K562 (cell line): ENCODE data around the gene BLOC1S3. TPM values are rescaled to one million over a fixed set of nuclear protein-coding genes. Genes with fewer than 3 reads are reported as not detected.

ENCODE experiments used
- GTF2A2 ChIP-seq: IDR thresholded peaks from 2 replicates; pipeline ENCODE4 v1.6.1; 2016; ENCODE audit warnings: mild to moderate bottlenecking, missing genetic modification characterization, missing compliant biosample characterization
- HNRNPLL ChIP-seq: fragments of 200-400 bp; formaldehyde crosslinking; IDR thresholded peaks from 2 replicates; pipeline ENCODE4 v1.6.1; 2017; ENCODE audit warnings: low read length, low read depth, mild to moderate bottlenecking; ENCODE audit not compliant: poor library complexity, severe bottlenecking
- KDM4B ChIP-seq, 2 experiments: fragments of 450-650 bp in 1 of 2; sonication (generic) in 1 of 2; IDR thresholded peaks; 2 replicates each; pipeline ENCODE4 v1.6.1; 2016 to 2017; ENCODE audit warnings: borderline replicate concordance in 2 of 2, antibody characterized with exemption in 1 of 2, low read depth in 1 of 2, mild to moderate bottlenecking in 1 of 2
- L3MBTL2 ChIP-seq: fragments of 450-650 bp; IDR thresholded peaks from 2 replicates; pipeline ENCODE4 v1.6.1; 2016; ENCODE audit warnings: mild to moderate bottlenecking, moderate library complexity
- MYNN ChIP-seq, 2 experiments: sonication (generic); formaldehyde crosslinking in 1 of 2; IDR thresholded peaks; 2 replicates each; pipeline versions ENCODE4 v1.5.0 to v1.6.1; 2016 to 2020; ENCODE audit warnings: antibody characterized with exemption in 1 of 2, missing genetic modification reagents in 1 of 2
- NBN ChIP-seq: fragments of 450-650 bp; IDR thresholded peaks from 2 replicates; pipeline ENCODE4 v1.6.1; 2016; ENCODE audit warnings: low read depth, mild to moderate bottlenecking
- PHB ChIP-seq: fragments of 250-450 bp; sonication (Bioruptor Pico); IDR thresholded peaks from 2 replicates; pipeline ENCODE4 v1.5.0; 2021
- POLR3A ChIP-seq: IDR thresholded peaks from 2 replicates; pipeline ENCODE4 v1.6.1; 2011; ENCODE audit warnings: borderline replicate concordance, mild to moderate bottlenecking, moderate library complexity; ENCODE audit not compliant: insufficient read length, insufficient read depth; ENCODE audit errors: extremely low read depth
- SAFB2 ChIP-seq: fragments of 200-400 bp; formaldehyde crosslinking; IDR thresholded peaks from 2 replicates; pipeline ENCODE4 v1.6.1; 2018; ENCODE audit warnings: borderline replicate concordance, low read length, low read depth, moderate library complexity; ENCODE audit not compliant: severe bottlenecking
- SNIP1 ChIP-seq: fragments of 450-650 bp; IDR thresholded peaks from 2 replicates; pipeline ENCODE4 v1.7.1; 2017; ENCODE audit warnings: low read depth, mild to moderate bottlenecking
- STAT5B ChIP-seq: fragments of 250-450 bp; sonication (Bioruptor Pico); IDR thresholded peaks from 2 replicates; pipeline ENCODE4 v1.8.0; 2021; ENCODE audit warnings: mild to moderate bottlenecking, inconsistent platforms
- TAL1 ChIP-seq: fragments of 450-650 bp; IDR thresholded peaks from 2 replicates; pipeline ENCODE4 v1.6.1; 2016; ENCODE audit warnings: mild to moderate bottlenecking
- TARDBP ChIP-seq: fragments of 450-650 bp; IDR thresholded peaks from 2 replicates; pipeline ENCODE4 v1.6.1; 2016
- XRCC5 ChIP-seq: fragments of 200-400 bp; formaldehyde crosslinking; IDR thresholded peaks from 2 replicates; pipeline ENCODE4 v1.6.1; 2017; ENCODE audit warnings: low read depth, mild to moderate bottlenecking, low read length
- YY1 ChIP-seq, 3 experiments: IDR thresholded peaks; 2 replicates each; pipeline ENCODE4 v1.6.1; 2011; ENCODE audit warnings: low read length in 2 of 3, mild to moderate bottlenecking in 2 of 3, moderate library complexity in 2 of 3, borderline replicate concordance in 1 of 3, control low read depth in 1 of 3, low read depth in 1 of 3; ENCODE audit not compliant: insufficient read depth in 3 of 3, insufficient replicate concordance in 2 of 3, control insufficient read depth in 1 of 3, insufficient read length in 1 of 3; ENCODE audit errors: extremely low read depth in 1 of 3
- ZBED1 ChIP-seq: IDR thresholded peaks from 2 replicates; pipeline ENCODE4 v1.6.1; 2014
- ZBTB49 ChIP-seq: sonication (generic); formaldehyde crosslinking; IDR thresholded peaks from 2 replicates; pipeline ENCODE4 v1.8.0; 2022; ENCODE audit warnings: missing genetic modification reagents, mild to moderate bottlenecking, borderline replicate concordance
- ZHX1 ChIP-seq: fragments of 150-350 bp; conservative IDR thresholded peaks from 2 replicates; pipeline ENCODE4 v1.6.1; 2014; ENCODE audit warnings: low read length
- ZNF146 ChIP-seq: IDR thresholded peaks from one replicate; pipeline ENCODE4 v1.6.1; 2018; ENCODE audit warnings: missing compliant biosample characterization; ENCODE audit not compliant: unreplicated experiment
- ZNF239 ChIP-seq: fragments of 250-450 bp; sonication (Bioruptor Pico); IDR thresholded peaks from 2 replicates; pipeline ENCODE4 v1.4.0; 2020; ENCODE audit warnings: mild to moderate bottlenecking
- ZNF584 ChIP-seq: fragments of 200-800 bp; sonication (Bioruptor generic); IDR thresholded peaks from 2 replicates; pipeline ENCODE4 v1.6.1; 2016; ENCODE audit warnings: low read depth, mild to moderate bottlenecking, missing genetic modification characterization, missing compliant biosample characterization
- polyA plus RNA-seq, 8 experiments: library from polyadenylated mRNA; depleted of rRNA in 4 of 8; stranded (reverse) in 5 of 8; unstranded in 3 of 8; fragments of >200 nt; fragmentation: Nextera tagmentation in 2 of 8; fragmentation: Illumina TruSeq in 1 of 8; extraction: Ambion mirVana in 2 of 8; extraction: Trizol in 1 of 8; gene quantifications; 2 replicates each; pipeline versions ENCODE4 v1.2.1 to v1.2.3, GENCODE V29; 2011 to 2014; ENCODE audit warnings: inconsistent platforms in 1 of 8, missing spikeins in 1 of 8
- total RNA-seq, 7 experiments: library from RNA; depleted of rRNA in 6 of 7; stranded (reverse); fragments of >200 nt in 6 of 7; fragmentation: Illumina TruSeq in 2 of 7; extraction: Trizol in 2 of 7; gene quantifications; 2 replicates each; pipeline versions ENCODE4 v1.2.1 to v1.2.3, GENCODE V29; 2011 to 2021; ENCODE audit warnings: low replicate concordance in 1 of 7
- TF ChIP-seq, protein P1 (sequence below): sonication (generic); formaldehyde crosslinking; IDR thresholded peaks from 2 replicates; pipeline ENCODE4 v1.8.0; 2022; ENCODE audit warnings: mild to moderate bottlenecking, low read depth, missing genetic modification reagents

The BLOC1S3 gene
- total and polyA plus RNA-seq, 9 of the 15 experiments (the other 6 are each of a cell fraction or from before 2014, with no cell fraction given): 3.9 to 20.2 (median 10.4) TPM

DNA sequence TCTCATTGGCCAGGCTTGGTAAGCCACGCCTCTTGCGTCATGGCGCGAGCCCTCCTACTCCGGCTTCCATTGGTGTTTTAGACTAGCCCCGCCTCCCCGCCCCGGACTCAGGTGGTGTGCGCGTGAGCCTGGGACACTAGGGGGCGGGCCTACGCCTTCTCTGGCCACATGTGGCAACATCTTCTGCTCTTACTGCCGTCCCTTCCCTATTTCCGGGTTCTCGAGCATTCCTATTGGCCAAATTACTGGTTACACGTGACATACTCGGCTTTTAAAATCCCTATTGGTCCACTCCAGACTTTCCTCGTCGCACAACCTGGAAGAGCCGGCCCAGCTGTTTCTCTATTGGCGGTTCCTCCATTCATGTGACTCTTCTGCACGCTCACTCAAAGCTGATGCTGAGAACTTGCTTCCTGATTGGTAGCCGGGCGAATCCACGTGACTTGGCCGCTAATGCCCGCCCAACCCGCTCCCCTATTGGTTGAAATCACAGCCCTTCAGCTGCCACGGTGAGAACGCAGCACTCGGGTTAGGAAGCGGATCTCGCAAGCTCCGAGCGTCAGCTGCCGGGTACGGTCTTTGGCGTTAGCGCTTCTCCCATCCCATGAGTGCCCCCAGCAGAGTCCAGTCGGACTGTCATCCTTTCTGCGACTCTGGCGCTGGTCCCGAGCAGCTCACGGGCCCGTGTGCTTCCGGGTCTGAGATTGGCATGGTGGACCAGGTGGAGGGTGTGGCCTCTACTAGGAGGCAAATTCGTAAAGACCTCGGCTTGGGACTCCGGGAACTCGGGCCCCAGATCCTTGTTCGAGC is at the start of gene BLOC1S3 (continued):
- TF ChIP-seq ZBTB49 (CRISPR knock-in tag) (no peak), ZNF239 (CRISPR knock-in tag) (no peak), XRCC5 (no peak), PHB (no peak), SAFB2 (no peak), MYNN (IDR thresholded peaks at IDR 0.05) (0 out of 2 replicates have a peak, but pooled peaks have one; percentile 9), MYNN (CRISPR knock-in tag; IDR thresholded peaks at IDR 0.05) (no peak), HNRNPLL (peak; percentile 67), STAT5B (CRISPR knock-in tag) (no peak), ZNF146 (no peak), ZBED1 (0 out of 2 replicates have a peak, but pooled peaks have one; percentile 54), ZNF584 (CRISPR knock-in tag) (no peak), L3MBTL2 (peak; percentile 87), TARDBP (no peak), KDM4B (IDR thresholded peaks at IDR 0.05; ENCODE audit: borderline replicate concordance in 2 of 2, low read depth in 1 of 2) (no peak), TAL1 (no peak), POLR3A (no peak), YY1 (IDR thresholded peaks at IDR 0.05; ENCODE audit: borderline replicate concordance in 1 of 3, control insufficient read depth in 1 of 3, extremely low read depth in 1 of 3, insufficient read depth in 3 of 3, insufficient read length in 1 of 3, insufficient replicate concordance in 2 of 3, low read depth in 1 of 3, low read length in 2 of 3) (no peak), NBN (peak; percentile 54), SNIP1 (no peak), ZHX1 (no peak), GTF2A2 (no peak)
- TF ChIP-seq, protein P1, sequence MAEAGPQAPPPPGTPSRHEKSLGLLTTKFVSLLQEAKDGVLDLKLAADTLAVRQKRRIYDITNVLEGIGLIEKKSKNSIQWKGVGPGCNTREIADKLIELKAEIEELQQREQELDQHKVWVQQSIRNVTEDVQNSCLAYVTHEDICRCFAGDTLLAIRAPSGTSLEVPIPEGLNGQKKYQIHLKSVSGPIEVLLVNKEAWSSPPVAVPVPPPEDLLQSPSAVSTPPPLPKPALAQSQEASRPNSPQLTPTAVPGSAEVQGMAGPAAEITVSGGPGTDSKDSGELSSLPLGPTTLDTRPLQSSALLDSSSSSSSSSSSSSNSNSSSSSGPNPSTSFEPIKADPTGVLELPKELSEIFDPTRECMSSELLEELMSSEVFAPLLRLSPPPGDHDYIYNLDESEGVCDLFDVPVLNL (CRISPR knock-in tag): no peak
